Measurements from ENCODE around the gene FRMPD4. TPM values are rescaled to one million over a fixed set of nuclear protein-coding genes. Genes with fewer than 3 reads are reported as not detected.

The FRMPD4 gene
- total RNA-seq, 1 donor from 2014 or later, result 0.54 TPM

- DNase-seq (ENCODE audit: low read depth) (no peak), FAIRE-seq (no peak)
- Histone ChIP-seq H3K27me3 (ENCODE audit: insufficient read depth, low read length) (no peaks in the 10 kb centered on the region), H4K20me1 (ENCODE audit: insufficient read depth, low read length) (no peaks in the 10 kb centered on the region), H3K36me3 (ENCODE audit: insufficient read depth, low read length) (no peaks in the 10 kb centered on the region), H3K27ac (ENCODE audit: low read depth, low read length) (no peak overlapping the region), H3K79me2 (ENCODE audit: insufficient read depth, low read length) (no peaks in the 10 kb centered on the region), H3K4me3 (ENCODE audit: insufficient read depth, low read depth, low read length) (no peak overlapping the region), H2AFZ (ENCODE audit: low read depth, low read length) (no peak overlapping the region), H3K9me3 (ENCODE audit: insufficient read depth, low read depth, low read length) (no peaks in the 10 kb centered on the region), H3K4me1 (ENCODE audit: insufficient read depth, low read length) (no peaks in the 10 kb centered on the region), H3K9ac (ENCODE audit: low read length) (no peak overlapping the region), H3K4me2 (ENCODE audit: low read length) (no peak overlapping the region)
- TF ChIP-seq EZH2 (IDR thresholded peaks at IDR 0.05; ENCODE audit: insufficient read depth, low read length), result no peak
- no peak for TF ChIP-seq CTCF (IDR thresholded peaks at IDR 0.05; ENCODE audit: insufficient read depth, low read depth, low read length)
- Mint-ChIP-seq H3K27ac (ENCODE audit: unreplicated experiment) (no peak overlapping the region), H3K27me3 (ENCODE audit: low read depth, unreplicated experiment) (no peaks in the 10 kb centered on the region), H3K36me3 (ENCODE audit: low read depth, unreplicated experiment) (no peaks in the 10 kb centered on the region), H3K4me1 (ENCODE audit: low read depth, unreplicated experiment) (no peaks in the 10 kb centered on the region), H3K4me3 (ENCODE audit: unreplicated experiment) (no peak overlapping the region), H3K9me3 (ENCODE audit: unreplicated experiment) (no peaks in the 10 kb centered on the region)
Observed at GRCh38 chrX:12767856-12768255, 629.6 kb downstream of the FRMPD4 start.

- Mint-ChIP-seq H3K4me1 (ENCODE audit: low read depth, unreplicated experiment) (no peaks in the 10 kb centered on the region), H3K27me3 (ENCODE audit: low read depth, unreplicated experiment) (no peaks in the 10 kb centered on the region), H3K9me3 (ENCODE audit: unreplicated experiment) (no peaks in the 10 kb centered on the region), H3K4me3 (ENCODE audit: unreplicated experiment) (no peak overlapping the region), H3K27ac (ENCODE audit: unreplicated experiment) (no peak overlapping the region), H3K36me3 (ENCODE audit: low read depth, unreplicated experiment) (no peaks in the 10 kb centered on the region)
- no peaks in the 10 kb centered on the region for H3K27me3 ChIP-seq (ENCODE audit: insufficient read depth, low read length)
- no peak for TF ChIP-seq CTCF (IDR thresholded peaks at IDR 0.05; ENCODE audit: insufficient read depth, low read depth, low read length)
- no peak for TF ChIP-seq EZH2 (IDR thresholded peaks at IDR 0.05; ENCODE audit: insufficient read depth, low read length)
- H2AFZ ChIP-seq (ENCODE audit: low read depth, low read length), result no peak overlapping the region
- no peaks in the 10 kb centered on the region for H3K9me3 ChIP-seq (ENCODE audit: insufficient read depth, low read depth, low read length)
- H3K9ac ChIP-seq (ENCODE audit: low read length), result no peak overlapping the region
- no peak overlapping the region for H3K4me3 ChIP-seq (ENCODE audit: insufficient read depth, low read depth, low read length)
- FAIRE-seq (no peak), DNase-seq (ENCODE audit: low read depth) (no peak)
- no peaks in the 10 kb centered on the region for H3K4me1 ChIP-seq (ENCODE audit: insufficient read depth, low read length)
- no peaks in the 10 kb centered on the region for H4K20me1 ChIP-seq (ENCODE audit: insufficient read depth, low read length)
- no peak overlapping the region for H3K27ac ChIP-seq (ENCODE audit: low read depth, low read length)
- H3K36me3 ChIP-seq (ENCODE audit: insufficient read depth, low read length), result no peaks in the 10 kb centered on the region
- no peaks in the 10 kb centered on the region for H3K79me2 ChIP-seq (ENCODE audit: insufficient read depth, low read length)
- no peak overlapping the region for H3K4me2 ChIP-seq (ENCODE audit: low read length)
Observed at GRCh38 chrX:12768491-12768890, 630.2 kb downstream of the FRMPD4 start.

- H3K36me3 Mint-ChIP-seq (ENCODE audit: low read depth, unreplicated experiment), result no peaks in the 10 kb centered on the region
- no peak for DNase-seq (ENCODE audit: low read depth)
- peak; percentile 98 for FAIRE-seq
Observed at GRCh38 chrX:12770440-12770839, 632.2 kb downstream of the FRMPD4 start.

More at GRCh38 chrX:12770440-12770839, 632.2 kb downstream of the FRMPD4 start:
- Histone ChIP-seq H2AFZ (ENCODE audit: low read depth, low read length) (no peak overlapping the region), H3K36me3 (ENCODE audit: insufficient read depth, low read length) (no peaks in the 10 kb centered on the region), H3K27me3 (ENCODE audit: insufficient read depth, low read length) (no peaks in the 10 kb centered on the region), H4K20me1 (ENCODE audit: insufficient read depth, low read length) (no peaks in the 10 kb centered on the region), H3K79me2 (ENCODE audit: insufficient read depth, low read length) (no peaks in the 10 kb centered on the region), H3K9me3 (ENCODE audit: insufficient read depth, low read depth, low read length) (no peaks in the 10 kb centered on the region), H3K27ac (ENCODE audit: low read depth, low read length) (no peak overlapping the region), H3K4me2 (ENCODE audit: low read length) (no peak overlapping the region), H3K4me3 (ENCODE audit: insufficient read depth, low read depth, low read length) (no peak overlapping the region), H3K9ac (ENCODE audit: low read length) (no peak overlapping the region), H3K4me1 (ENCODE audit: insufficient read depth, low read length) (no peaks in the 10 kb centered on the region)
- Mint-ChIP-seq H3K27ac (ENCODE audit: unreplicated experiment) (no peak overlapping the region), H3K4me1 (ENCODE audit: low read depth, unreplicated experiment) (no peaks in the 10 kb centered on the region), H3K4me3 (ENCODE audit: unreplicated experiment) (no peak overlapping the region), H3K9me3 (ENCODE audit: unreplicated experiment) (no peaks in the 10 kb centered on the region), H3K27me3 (ENCODE audit: low read depth, unreplicated experiment) (no peaks in the 10 kb centered on the region)
- no peak for TF ChIP-seq EZH2 (IDR thresholded peaks at IDR 0.05; ENCODE audit: insufficient read depth, low read length)
- TF ChIP-seq CTCF (IDR thresholded peaks at IDR 0.05; ENCODE audit: insufficient read depth, low read depth, low read length), result peak; percentile 37

Data from astrocyte (in vitro differentiated cells and primary cell).